GM15510 (cell line): ENCODE measurements around the gene FGF21.

ENCODE experiments used
- POLR2A ChIP-seq: IDR thresholded peaks from 3 replicates; pipeline ENCODE4 v1.6.1; 2011; ENCODE audit warnings: borderline replicate concordance; ENCODE audit not compliant: insufficient read length; ENCODE audit errors: extremely low read depth

Gene FGF21

GRCh38 chr19:48756686-48757085 lies 1.4 kb downstream of the FGF21 start:
- no peak for TF ChIP-seq POLR2A

GRCh38 chr19:48757089-48757675 lies 1.9 kb downstream of the FGF21 start:
- no peak for TF ChIP-seq POLR2A

- no peak for TF ChIP-seq POLR2A
These were observed 2.4 kb downstream of the FGF21 start for GRCh38 chr19:48757741-48758144.

GRCh38 chr19:48760504-48761205 lies 5.3 kb downstream of the FGF21 start:
- no peak for TF ChIP-seq POLR2A

- TF ChIP-seq POLR2A = no peak
These were observed 13.8 kb downstream of the FGF21 start for GRCh38 chr19:48768994-48769713.

GRCh38 chr19:48770266-48770665 lies 14.9 kb downstream of the FGF21 start:
- TF ChIP-seq POLR2A = no peak

GRCh38 chr19:48770734-48771472 lies 15.6 kb downstream of the FGF21 start:
- no peak for TF ChIP-seq POLR2A

- no peak for TF ChIP-seq POLR2A
These were observed 17.2 kb downstream of the FGF21 start for GRCh38 chr19:48772503-48772953.

- TF ChIP-seq POLR2A = no peak
These were observed 21.8 kb downstream of the FGF21 start for GRCh38 chr19:48777139-48777538.

- TF ChIP-seq POLR2A = no peak
These were observed 22.4 kb downstream of the FGF21 start for GRCh38 chr19:48777720-48778119.

- no peak for TF ChIP-seq POLR2A
These were observed 24.3 kb downstream of the FGF21 start for GRCh38 chr19:48779636-48780035.

- no peak for TF ChIP-seq POLR2A
These were observed 25.5 kb downstream of the FGF21 start for GRCh38 chr19:48780631-48781391.

GRCh38 chr19:48784527-48784926 lies 29.2 kb downstream of the FGF21 start:
- no peak for TF ChIP-seq POLR2A

- TF ChIP-seq POLR2A = no peak
These were observed 37.9 kb downstream of the FGF21 start for GRCh38 chr19:48793271-48793670.
